Stimulated activated CD8-positive, alpha-beta memory T cell treated with anti-CD3 and anti-CD28 coated beads, Interleukin-2, amount 100 ng/mL, for 48 hours (primary cell): ENCODE results near the gene ITGB7.

Experiments
- DNase-seq, 2 donors: peaks; one replicate each; pipeline ENCODE4 v3.0.0-alpha.2; 2020; ENCODE audit warnings: low read depth in 2 of 2

Gene ITGB7

GRCh38 chr12:53207042-53207441, at the start of gene ITGB7:
Gene ITGB7, minus strand, starts transcription at chr12:53207251. Its CDS starts 6,808 bp downstream, at chr12:53200443.
- DNase-seq = peak in 1 of 2 donors; percentile 45

DNA sequence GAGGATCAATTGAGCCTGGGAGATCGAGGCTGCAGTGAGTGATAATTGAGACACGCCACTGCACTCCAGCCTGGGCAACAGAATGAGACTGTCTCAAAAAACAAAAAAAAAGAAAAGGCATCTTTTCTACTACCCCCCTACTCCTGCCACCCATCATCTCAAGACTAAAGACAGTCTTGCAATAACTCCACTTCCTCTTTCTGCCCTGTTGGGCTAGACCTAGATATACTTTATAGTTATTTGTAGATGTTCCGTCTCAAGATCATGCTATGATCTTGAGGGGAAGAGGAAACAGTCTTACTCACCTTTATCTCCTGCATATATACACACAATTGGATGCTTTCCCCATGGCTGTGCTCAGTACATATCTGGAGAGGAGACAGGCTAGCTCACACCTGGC, 48.9 kb upstream of the ITGB7 start:
- no peak for DNase-seq

GRCh38 chr12:53254816-53255545, 47.9 kb upstream of the ITGB7 start:
- no peak for DNase-seq

- no peak for DNase-seq
These were observed 46.2 kb upstream of the ITGB7 start for GRCh38 chr12:53253298-53253697.

- DNase-seq = no peak
These were observed 45.4 kb upstream of the ITGB7 start for GRCh38 chr12:53252349-53252916.

DNA sequence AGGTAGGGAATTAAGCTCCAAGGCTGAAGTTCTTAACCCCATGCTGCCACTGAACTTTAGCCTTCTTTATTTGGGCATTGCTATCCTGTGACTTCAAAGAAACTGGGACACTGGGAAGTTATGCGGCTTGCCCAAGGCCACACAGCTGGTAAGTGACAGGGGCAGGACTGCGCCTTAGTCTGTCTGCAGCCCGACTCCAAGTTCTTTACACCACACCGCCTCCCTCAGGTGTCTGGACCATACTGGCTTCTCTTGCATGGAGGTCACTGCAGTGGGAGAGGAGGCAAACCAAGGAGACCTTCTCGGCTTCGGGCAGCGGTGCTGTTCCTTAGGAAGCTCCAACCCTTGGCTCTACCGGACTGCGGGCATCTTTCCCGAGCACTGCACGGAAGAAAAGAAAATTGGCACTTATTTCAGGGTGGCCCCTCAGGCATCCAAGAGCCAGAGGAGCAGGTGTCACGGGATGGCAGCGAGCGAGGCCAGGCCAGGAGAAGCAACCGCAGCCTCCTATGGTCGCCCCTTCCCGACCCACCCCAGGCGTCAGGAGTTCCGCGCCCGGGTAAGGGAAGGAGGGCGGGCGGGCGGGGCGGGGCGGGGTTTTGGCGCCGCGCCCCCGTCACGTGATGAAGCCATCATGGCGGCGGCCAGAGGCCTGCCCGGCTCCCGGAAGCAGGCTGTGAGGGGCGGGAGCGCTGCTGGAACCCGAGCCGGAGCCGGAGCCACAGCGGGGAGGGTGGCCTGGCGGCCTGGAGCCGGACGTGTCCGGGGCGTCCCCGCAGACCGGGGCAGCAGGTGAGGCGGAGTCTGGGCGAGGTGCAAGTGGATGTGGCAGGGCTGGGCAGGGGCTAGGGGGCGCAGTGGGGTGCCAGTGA, 44.7 kb upstream of the ITGB7 start:
- peak; percentile 62 to 63 for DNase-seq

GRCh38 chr12:53245286-53245685, 38.2 kb upstream of the ITGB7 start:
- DNase-seq = no peak

- no peak for DNase-seq
These were observed 37.3 kb upstream of the ITGB7 start for GRCh38 chr12:53244337-53244736.

- no peak for DNase-seq
These were observed 34.8 kb upstream of the ITGB7 start for GRCh38 chr12:53241623-53242412.

DNA sequence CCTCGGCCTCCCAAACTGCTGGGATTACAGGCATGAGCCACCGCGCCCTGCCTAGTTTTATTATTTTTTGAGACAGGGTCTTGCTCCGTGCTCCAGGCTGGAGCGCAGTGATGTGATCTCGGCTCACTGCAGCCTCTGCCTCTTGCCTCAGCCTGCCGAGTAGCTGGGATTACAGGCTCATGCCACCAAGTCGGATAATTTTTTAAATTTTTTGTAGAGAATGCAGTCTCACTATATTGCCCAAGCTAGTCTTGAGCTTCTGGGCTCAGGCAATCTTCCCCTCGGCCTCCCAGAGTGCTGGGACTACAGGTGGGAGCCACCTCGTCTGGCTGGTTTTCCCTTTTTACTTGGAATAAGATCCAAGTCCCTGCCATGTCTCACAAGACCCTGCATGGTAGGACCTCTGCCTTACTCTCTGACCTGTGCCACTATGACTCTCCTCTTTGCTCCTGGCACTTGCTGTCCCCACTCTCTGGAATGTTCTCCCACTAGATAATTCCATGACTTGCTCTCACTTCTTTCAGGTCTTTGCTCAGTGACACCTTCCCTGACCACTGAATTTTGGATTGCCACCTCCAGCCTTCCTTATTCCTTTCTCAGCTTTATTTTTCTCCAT, 32.7 kb upstream of the ITGB7 start:
- DNase-seq = no peak

DNA sequence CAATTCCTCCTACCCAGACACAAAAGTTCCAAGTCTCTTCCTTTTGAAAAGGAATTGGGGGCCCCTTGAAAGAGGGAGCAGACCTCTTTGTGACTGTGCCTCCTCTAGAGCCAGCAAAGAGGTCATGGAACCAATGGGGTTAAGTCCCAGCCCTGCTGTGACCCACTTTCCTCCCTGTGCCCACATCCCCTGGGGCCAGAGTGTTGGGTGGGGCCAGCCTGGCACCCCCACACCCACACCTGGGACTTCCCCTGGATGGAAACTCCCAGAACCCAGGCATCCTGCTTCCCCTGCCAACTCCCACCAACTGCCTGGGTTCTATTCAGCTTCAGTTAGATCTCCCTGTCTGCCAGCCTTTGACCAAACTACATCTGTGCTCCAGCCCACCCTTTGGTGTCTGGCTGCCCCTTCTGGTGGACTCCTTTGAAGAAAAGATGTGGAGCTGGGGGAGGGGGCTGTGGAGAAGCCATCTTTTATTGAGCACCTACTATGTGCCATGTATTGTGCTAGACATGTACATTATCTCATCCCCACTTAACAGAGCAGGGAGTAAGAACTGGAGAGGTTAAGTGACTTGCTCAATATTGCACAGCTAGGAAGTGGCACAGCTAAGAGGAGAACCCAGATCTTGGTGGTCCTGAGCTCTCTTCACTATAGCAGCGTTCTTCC, 29.5 kb upstream of the ITGB7 start:
- DNase-seq = no peak

DNA sequence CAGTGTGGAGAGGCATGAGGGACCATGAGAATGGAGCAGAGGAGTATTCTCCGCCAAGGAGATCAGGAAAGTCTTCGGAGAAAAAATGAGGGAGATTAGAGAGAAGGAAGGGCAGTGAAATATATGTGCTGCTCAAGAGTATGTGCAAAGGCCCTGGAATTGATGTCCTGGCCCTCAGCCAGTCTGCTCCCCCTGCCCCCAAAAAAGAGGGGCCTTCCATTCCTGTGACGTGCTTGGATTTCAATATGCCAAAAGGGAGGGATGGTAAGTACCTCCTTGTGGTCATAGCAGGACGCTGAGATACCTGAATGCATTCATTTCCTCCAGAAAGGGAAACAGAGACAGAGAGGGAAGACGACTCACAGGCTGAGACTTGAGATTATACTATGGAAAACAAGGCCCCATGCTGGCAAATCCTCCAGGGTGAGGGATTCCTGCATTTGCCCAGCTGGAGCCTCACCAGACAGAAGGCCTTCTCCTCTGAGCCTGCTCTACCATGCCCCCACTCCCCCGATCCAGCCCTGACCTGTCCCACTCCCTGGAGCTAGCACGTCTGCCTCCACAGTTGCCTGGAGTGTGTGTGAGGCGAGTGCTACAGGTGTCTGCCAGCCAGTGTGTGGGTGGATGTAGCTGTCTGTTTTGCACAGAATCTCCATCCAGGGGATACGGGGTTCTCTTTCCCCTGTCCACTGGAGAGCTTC, 28.8 kb upstream of the ITGB7 start:
- DNase-seq = no peak

- DNase-seq = no peak
These were observed 28.1 kb upstream of the ITGB7 start for GRCh38 chr12:53235164-53235563.

DNA sequence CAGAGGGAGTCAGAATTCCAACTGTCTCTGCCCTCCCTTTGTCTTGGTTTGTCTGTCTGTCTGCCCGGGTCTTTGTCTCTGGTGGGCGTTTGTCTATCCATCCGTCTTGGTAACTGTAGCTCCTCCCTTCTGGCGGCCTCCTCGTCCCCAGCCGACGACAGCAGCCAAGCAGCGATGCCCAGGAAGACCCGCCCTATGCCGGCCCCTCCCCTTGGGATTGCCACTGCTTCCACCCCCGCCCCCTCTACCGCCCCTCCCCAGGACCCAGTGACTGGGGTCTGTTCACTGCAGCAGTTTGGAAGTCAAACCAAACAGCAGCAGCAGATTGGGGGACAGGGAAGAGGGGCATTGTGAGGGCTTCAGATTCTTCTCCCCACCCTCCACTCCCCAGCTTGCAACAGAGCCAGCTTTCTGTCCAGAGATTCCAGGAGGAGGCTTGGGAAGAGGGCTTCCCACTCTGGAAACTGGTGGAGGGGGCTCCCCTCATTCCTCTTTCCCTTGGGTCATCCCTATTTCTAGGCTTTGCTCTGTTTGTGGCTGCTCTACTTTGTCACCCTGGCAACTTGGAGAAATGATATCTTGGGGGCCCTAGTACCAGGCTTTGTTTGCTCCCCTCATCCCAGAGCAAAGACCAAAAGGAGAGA, 27.3 kb upstream of the ITGB7 start:
- DNase-seq = no peak

GRCh38 chr12:53233671-53234121, 26.6 kb upstream of the ITGB7 start:
- DNase-seq = no peak

DNA sequence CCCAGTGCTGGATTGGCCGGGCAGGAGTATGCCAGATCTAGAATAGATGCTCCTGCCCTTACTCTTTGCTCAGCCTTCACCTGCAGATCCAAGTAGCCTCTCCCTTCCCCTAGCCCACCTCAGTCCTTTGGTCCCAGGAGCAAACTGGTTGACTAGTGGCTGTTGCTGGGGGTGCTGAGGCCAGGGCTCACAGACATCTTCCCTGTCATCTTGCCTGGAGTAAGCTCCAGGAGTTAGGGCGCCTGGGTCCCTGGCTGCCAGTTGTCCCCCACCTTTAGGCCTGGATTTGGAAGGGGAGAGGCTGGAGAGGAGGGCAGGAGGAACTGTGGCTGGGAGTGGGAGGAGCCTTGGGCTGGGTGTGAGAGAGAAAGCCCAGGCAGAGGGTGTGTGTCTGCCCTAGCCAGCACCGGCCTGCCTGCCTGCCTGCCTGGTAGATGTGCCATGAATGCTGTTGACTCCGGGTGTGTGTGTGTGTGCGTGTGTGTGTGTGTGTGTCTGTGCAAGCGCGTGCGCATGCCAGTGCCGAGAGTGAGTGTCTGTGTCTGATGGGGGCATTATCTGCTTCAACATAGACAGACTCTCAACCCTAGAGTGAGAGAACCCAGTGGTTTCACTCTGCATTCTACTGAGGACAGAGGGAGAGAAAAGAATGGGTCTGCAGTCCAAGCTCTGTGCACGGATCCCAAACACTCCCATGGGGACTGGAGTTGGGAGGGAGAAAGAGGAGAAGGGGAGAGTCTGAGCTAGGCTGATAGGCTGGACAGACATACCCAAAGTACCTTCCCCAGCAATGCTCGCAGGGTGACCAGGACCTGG, 25.8 kb upstream of the ITGB7 start:
- DNase-seq = no peak

DNA sequence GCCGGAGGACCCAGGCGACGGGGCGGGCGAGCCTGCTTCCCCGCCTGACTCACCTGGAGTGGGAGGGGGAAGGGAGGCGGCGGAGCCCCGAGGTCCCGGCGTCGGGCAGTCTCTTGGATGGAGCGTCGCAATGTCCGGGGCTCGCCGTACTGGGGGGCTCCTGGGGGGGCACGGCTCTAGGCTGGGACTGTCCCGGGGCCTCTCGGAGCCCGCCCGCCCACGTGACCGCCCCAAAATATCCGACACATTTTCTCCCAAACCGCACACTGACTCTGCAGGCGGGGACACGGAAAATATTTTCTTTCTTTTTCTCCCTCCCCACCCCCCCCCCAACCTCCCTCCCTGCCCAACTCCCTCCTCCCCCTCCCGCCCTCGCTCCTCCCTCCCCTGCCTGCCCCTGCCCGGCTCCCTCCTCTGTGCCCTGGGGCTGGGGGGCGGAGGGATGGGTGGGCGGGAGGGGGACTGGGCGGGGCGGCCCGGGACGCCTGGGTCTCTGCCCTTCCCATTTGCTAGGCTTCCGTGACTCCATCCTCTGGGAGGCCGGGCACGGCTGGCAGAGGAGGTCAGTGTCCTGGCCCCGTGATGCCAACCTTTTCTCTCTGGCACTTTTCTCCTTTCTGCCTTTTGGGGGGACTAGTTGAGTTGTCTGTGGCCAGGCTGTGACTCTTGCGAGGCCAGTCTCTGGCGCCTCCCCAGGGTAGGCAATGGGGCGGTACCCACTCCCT, 25.0 kb upstream of the ITGB7 start, which contains the start of gene RARG:
Gene RARG, minus strand, starts transcription at position 289 of the 725 bp plus-strand sequence. CDS start 4,664 bp downstream, outside the sequence.
- peak; percentile 55 to 72 for DNase-seq

GRCh38 chr12:53231671-53231920, 24.5 kb upstream of the ITGB7 start:
- DNase-seq = no peak
